K562 (cell line): Measurements from ENCODE around the gene YIPF4. TPM values are rescaled to one million over a fixed set of nuclear protein-coding genes. Genes with fewer than 3 reads are reported as not detected.

Source experiments
- BHLHE40 ChIP-seq: IDR thresholded peaks from 2 replicates; pipeline ENCODE4 v1.6.1; 2011; ENCODE audit warnings: low read length, improper control_type of control experiment
- CBX8 ChIP-seq: fragments of 200-600 bp; sonication (generic); IDR thresholded peaks from 2 replicates; pipeline ENCODE4 v1.6.1; 2012; ENCODE audit warnings: borderline replicate concordance, mixed run types, low read depth, mild to moderate bottlenecking, moderate library complexity, mixed read lengths, low read length, control low read depth, inconsistent platforms; ENCODE audit not compliant: poor library complexity, severe bottlenecking; ENCODE audit errors: extremely low read depth
- CTBP1 ChIP-seq: fragments of 450-650 bp; IDR thresholded peaks from 2 replicates; pipeline ENCODE4 v1.6.1; 2016; ENCODE audit warnings: borderline replicate concordance
- FIP1L1 ChIP-seq: fragments of 200-400 bp; formaldehyde crosslinking; IDR thresholded peaks from 2 replicates; pipeline ENCODE4 v1.6.1; 2018; ENCODE audit warnings: mild to moderate bottlenecking, low read depth, low read length; ENCODE audit not compliant: poor library complexity, severe bottlenecking
- HCFC1 ChIP-seq: IDR thresholded peaks from 2 replicates; pipeline ENCODE4 v1.6.1; 2012; ENCODE audit warnings: low read depth, low read length, improper control_type of control experiment
- HDAC1 ChIP-seq, 2 experiments: fragments of 450-650 bp; IDR thresholded peaks; 2 replicates each; pipeline ENCODE4 v1.6.1; 2016 to 2017; ENCODE audit warnings: inconsistent platforms in 1 of 2, mild to moderate bottlenecking in 1 of 2, moderate library complexity in 1 of 2
- HNRNPL ChIP-seq: fragments of 200-400 bp; formaldehyde crosslinking; IDR thresholded peaks from 2 replicates; pipeline ENCODE4 v1.6.1; 2017; ENCODE audit warnings: low read depth, mild to moderate bottlenecking, low read length
- MEF2D ChIP-seq: conservative IDR thresholded peaks from 2 replicates; pipeline ENCODE4 v1.6.1; 2016; ENCODE audit warnings: low read depth, missing genetic modification characterization, missing compliant biosample characterization
- NCOA1 ChIP-seq: fragments of 450-650 bp; IDR thresholded peaks from 2 replicates; pipeline ENCODE4 v1.6.1; 2016; ENCODE audit warnings: low read depth
- POU5F1 ChIP-seq: fragments of 150-350 bp; IDR thresholded peaks from 2 replicates; pipeline ENCODE4 v1.6.1; 2014; ENCODE audit warnings: borderline replicate concordance, low read length, low read depth, mild to moderate bottlenecking; ENCODE audit not compliant: partially characterized antibody
- PYGO2 ChIP-seq: fragments of 450-650 bp; IDR thresholded peaks from 2 replicates; pipeline ENCODE4 v1.6.1; 2016; ENCODE audit warnings: mild to moderate bottlenecking, missing genetic modification characterization, moderate library complexity, missing compliant biosample characterization
- RAD21 ChIP-seq, 2 experiments: fragments of 250-450 bp in 1 of 2; fragments of 450-650 bp in 1 of 2; sonication (Bioruptor Pico) in 1 of 2; formaldehyde crosslinking in 1 of 2; IDR thresholded peaks in 1 of 2; conservative IDR thresholded peaks in 1 of 2; 2 replicates each; pipeline versions ENCODE4 v1.4.0 to v1.8.0; 2020 to 2022; ENCODE audit warnings: mild to moderate bottlenecking in 2 of 2, moderate library complexity in 1 of 2
- TSC22D4 ChIP-seq: fragments of 450-650 bp; IDR thresholded peaks from 2 replicates; pipeline ENCODE4 v1.6.1; 2016; ENCODE audit warnings: missing genetic modification characterization, missing biosample characterization, control low read depth
- ZC3H8 ChIP-seq: fragments of 450-650 bp; IDR thresholded peaks from 2 replicates; pipeline ENCODE4 v1.6.1; 2017
- ZNF175 ChIP-seq: fragments of 200-800 bp; sonication (Bioruptor generic); IDR thresholded peaks from 2 replicates; pipeline ENCODE4 v1.6.1; 2016; ENCODE audit warnings: low read depth, mild to moderate bottlenecking, missing genetic modification characterization, missing compliant biosample characterization
- ZNF197 ChIP-seq: fragments of 200-800 bp; sonication (Bioruptor generic); IDR thresholded peaks from 2 replicates; pipeline ENCODE4 v1.6.1; 2016; ENCODE audit warnings: low read depth, missing genetic modification characterization, missing compliant biosample characterization
- ZNF24 ChIP-seq: fragments of 450-650 bp; IDR thresholded peaks from 2 replicates; pipeline ENCODE4 v1.6.1; 2016
- ZNF408 ChIP-seq: fragments of 250-450 bp; sonication (Bioruptor Pico); IDR thresholded peaks from 2 replicates; pipeline ENCODE4 v1.4.0; 2020; ENCODE audit warnings: low read depth, mild to moderate bottlenecking, moderate library complexity
- polyA plus RNA-seq, 8 experiments: library from polyadenylated mRNA; depleted of rRNA in 4 of 8; stranded (reverse) in 5 of 8; unstranded in 3 of 8; fragments of >200 nt; fragmentation: Nextera tagmentation in 2 of 8; fragmentation: Illumina TruSeq in 1 of 8; extraction: Ambion mirVana in 2 of 8; extraction: Trizol in 1 of 8; gene quantifications; 2 replicates each; pipeline versions ENCODE4 v1.2.1 to v1.2.3, GENCODE V29; 2011 to 2014; ENCODE audit warnings: inconsistent platforms in 1 of 8, missing spikeins in 1 of 8
- total RNA-seq, 7 experiments: library from RNA; depleted of rRNA in 6 of 7; stranded (reverse); fragments of >200 nt in 6 of 7; fragmentation: Illumina TruSeq in 2 of 7; extraction: Trizol in 2 of 7; gene quantifications; 2 replicates each; pipeline versions ENCODE4 v1.2.1 to v1.2.3, GENCODE V29; 2011 to 2021; ENCODE audit warnings: low replicate concordance in 1 of 7
- TF ChIP-seq, protein P1 (sequence below): IDR thresholded peaks from 3 replicates; pipeline ENCODE4 v1.6.1; 2011; ENCODE audit warnings: borderline replicate concordance, mild to moderate bottlenecking; ENCODE audit not compliant: insufficient read length, insufficient read depth
- TF ChIP-seq, protein P2 (sequence below): fragments of 150-350 bp; conservative IDR thresholded peaks from 2 replicates; pipeline ENCODE4 v1.6.1; 2014; ENCODE audit warnings: low read length
- TF ChIP-seq, protein P3 (sequence below): sonication (generic); formaldehyde crosslinking; IDR thresholded peaks from 2 replicates; pipeline ENCODE4 v1.8.0; 2022; ENCODE audit warnings: mild to moderate bottlenecking, missing genetic modification reagents
- TF ChIP-seq, protein P4 (sequence below): fragments of 450-650 bp; IDR thresholded peaks from 2 replicates; pipeline ENCODE4 v1.7.0; 2016; ENCODE audit warnings: borderline replicate concordance

Gene YIPF4
- total and polyA plus RNA-seq, 9 of the 15 experiments (the other 6 are each of a cell fraction or from before 2014, with no cell fraction given) = 4.9 to 46.9 (median 17.5) TPM

DNA sequence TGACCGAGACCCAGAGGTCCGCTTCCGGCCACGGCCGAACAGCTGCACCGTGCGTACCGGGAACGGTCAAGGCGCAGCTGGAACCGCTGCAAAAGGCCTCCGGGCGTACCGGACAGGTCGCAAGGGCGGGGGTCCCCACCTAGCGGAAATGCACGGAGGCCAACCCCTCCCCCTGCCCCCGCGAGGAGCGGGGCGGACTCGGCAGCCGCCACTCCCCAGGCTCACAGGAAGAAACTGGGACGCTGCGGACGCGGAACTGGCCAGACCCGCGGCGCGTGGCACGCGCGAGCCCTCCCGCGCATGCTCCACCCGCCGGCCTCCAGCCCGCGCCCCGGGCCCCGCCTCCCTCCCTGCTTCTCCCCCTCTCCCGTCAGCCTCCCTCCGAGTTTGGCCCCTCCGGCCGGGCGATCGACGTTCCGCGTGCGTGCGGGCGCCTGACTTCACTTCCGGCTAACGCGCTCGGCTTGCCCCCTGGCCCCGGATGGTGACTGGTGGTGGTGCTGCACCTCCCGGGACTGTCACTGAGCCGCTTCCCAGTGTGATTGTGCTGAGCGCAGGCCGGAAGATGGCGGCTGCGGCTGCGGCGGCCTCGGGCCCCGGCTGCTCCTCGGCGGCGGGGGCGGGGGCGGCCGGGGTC lies 79.1 kb downstream of the YIPF4 start, which contains the start of gene BIRC6 (continued):
- no peak for TF ChIP-seq POU5F1
- TF ChIP-seq, protein P1, sequence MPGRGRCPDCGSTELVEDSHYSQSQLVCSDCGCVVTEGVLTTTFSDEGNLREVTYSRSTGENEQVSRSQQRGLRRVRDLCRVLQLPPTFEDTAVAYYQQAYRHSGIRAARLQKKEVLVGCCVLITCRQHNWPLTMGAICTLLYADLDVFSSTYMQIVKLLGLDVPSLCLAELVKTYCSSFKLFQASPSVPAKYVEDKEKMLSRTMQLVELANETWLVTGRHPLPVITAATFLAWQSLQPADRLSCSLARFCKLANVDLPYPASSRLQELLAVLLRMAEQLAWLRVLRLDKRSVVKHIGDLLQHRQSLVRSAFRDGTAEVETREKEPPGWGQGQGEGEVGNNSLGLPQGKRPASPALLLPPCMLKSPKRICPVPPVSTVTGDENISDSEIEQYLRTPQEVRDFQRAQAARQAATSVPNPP = no peak
- TF ChIP-seq, protein P2, sequence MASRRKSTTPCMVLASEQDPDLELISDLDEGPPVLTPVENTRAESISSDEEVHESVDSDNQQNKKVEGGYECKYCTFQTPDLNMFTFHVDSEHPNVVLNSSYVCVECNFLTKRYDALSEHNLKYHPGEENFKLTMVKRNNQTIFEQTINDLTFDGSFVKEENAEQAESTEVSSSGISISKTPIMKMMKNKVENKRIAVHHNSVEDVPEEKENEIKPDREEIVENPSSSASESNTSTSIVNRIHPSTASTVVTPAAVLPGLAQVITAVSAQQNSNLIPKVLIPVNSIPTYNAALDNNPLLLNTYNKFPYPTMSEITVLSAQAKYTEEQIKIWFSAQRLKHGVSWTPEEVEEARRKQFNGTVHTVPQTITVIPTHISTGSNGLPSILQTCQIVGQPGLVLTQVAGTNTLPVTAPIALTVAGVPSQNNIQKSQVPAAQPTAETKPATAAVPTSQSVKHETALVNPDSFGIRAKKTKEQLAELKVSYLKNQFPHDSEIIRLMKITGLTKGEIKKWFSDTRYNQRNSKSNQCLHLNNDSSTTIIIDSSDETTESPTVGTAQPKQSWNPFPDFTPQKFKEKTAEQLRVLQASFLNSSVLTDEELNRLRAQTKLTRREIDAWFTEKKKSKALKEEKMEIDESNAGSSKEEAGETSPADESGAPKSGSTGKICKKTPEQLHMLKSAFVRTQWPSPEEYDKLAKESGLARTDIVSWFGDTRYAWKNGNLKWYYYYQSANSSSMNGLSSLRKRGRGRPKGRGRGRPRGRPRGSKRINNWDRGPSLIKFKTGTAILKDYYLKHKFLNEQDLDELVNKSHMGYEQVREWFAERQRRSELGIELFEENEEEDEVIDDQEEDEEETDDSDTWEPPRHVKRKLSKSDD = no peak
- TF ChIP-seq BHLHE40 = peak; percentile 91
- no peak for TF ChIP-seq ZC3H8
- TF ChIP-seq ZNF408 = no peak
- peak in 1 of 2 experiments; percentile 92; a peak in 2 of 4 replicates for TF ChIP-seq HDAC1 (IDR thresholded peaks at IDR 0.05)
- TF ChIP-seq CTBP1 = peak; percentile 58
- TF ChIP-seq RAD21 (CRISPR knock-in tag; conservative IDR thresholded peaks at IDR 0.05 in 1 of 2, IDR thresholded peaks at IDR 0.05 in 1 of 2) = no peak
- no peak for TF ChIP-seq PYGO2 (tag)
- TF ChIP-seq ZNF197 (CRISPR knock-in tag) = no peak
- TF ChIP-seq MEF2D (tag) = no peak
- peak; percentile 28; the same call in 1 of the 2 replicates for TF ChIP-seq HNRNPL
- peak; percentile 33; the same call in 1 of the 2 replicates for TF ChIP-seq NCOA1
- TF ChIP-seq, protein P3, sequence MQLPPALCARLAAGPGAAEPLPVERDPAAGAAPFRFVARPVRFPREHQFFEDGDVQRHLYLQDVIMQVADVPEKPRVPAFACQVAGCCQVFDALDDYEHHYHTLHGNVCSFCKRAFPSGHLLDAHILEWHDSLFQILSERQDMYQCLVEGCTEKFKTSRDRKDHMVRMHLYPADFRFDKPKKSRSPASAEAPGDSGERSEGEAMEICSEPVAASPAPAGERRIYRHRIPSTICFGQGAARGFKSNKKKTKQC = peak; percentile 82; the same call in 1 of the 2 replicates
- no peak for TF ChIP-seq TSC22D4 (tag)
- TF ChIP-seq CBX8 = no peak
- TF ChIP-seq ZNF175 (CRISPR knock-in tag) = no peak
- peak; percentile 69 for TF ChIP-seq HCFC1
- peak; percentile 88 for TF ChIP-seq FIP1L1
- TF ChIP-seq, protein P4, sequence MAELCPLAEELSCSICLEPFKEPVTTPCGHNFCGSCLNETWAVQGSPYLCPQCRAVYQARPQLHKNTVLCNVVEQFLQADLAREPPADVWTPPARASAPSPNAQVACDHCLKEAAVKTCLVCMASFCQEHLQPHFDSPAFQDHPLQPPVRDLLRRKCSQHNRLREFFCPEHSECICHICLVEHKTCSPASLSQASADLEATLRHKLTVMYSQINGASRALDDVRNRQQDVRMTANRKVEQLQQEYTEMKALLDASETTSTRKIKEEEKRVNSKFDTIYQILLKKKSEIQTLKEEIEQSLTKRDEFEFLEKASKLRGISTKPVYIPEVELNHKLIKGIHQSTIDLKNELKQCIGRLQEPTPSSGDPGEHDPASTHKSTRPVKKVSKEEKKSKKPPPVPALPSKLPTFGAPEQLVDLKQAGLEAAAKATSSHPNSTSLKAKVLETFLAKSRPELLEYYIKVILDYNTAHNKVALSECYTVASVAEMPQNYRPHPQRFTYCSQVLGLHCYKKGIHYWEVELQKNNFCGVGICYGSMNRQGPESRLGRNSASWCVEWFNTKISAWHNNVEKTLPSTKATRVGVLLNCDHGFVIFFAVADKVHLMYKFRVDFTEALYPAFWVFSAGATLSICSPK = no peak
- peak; percentile 52; the same call in 1 of the 2 replicates for TF ChIP-seq ZNF24
